Measurements from ENCODE around the gene MTMR6. TPM values are rescaled to one million over a fixed set of nuclear protein-coding genes. Genes with fewer than 3 reads are reported as not detected.

MTMR6 gene
- polyA plus RNA-seq, 1 experiment: 25.7 TPM

GRCh38 chr13:25242956-25243355 is 44.3 kb downstream of the MTMR6 start:
- no peak for TF ChIP-seq CTCF (IDR thresholded peaks at IDR 0.05; ENCODE audit: low read depth, low read length)
- ChIA-PET POLR2A (no interaction called here), CTCF (no interaction called here)
- DNase-seq (ENCODE audit: low read depth, low spot score): no peak
- H3K27me3 ChIP-seq (ENCODE audit: control insufficient read depth, insufficient read depth, low read length): no peaks in the 10 kb centered on the region
- H3K4me3 ChIP-seq (ENCODE audit: low read depth, low read length): no peak overlapping the region
- no peak overlapping the region for H3K27ac ChIP-seq (ENCODE audit: low read depth, low read length)
- H3K9me3 ChIP-seq (ENCODE audit: control insufficient read depth, insufficient read depth, low read length): no peaks in the 10 kb centered on the region

- Histone ChIP-seq H3K9me3 (ENCODE audit: control insufficient read depth, insufficient read depth, low read length) (no peaks in the 10 kb centered on the region), H3K27me3 (ENCODE audit: control insufficient read depth, insufficient read depth, low read length) (no peaks in the 10 kb centered on the region), H3K4me3 (ENCODE audit: low read depth, low read length) (no peak overlapping the region), H3K27ac (ENCODE audit: low read depth, low read length) (no peak overlapping the region)
- no peak for DNase-seq (ENCODE audit: low read depth, low spot score)
- ChIA-PET CTCF (no interaction called here), POLR2A (no interaction called here)
- TF ChIP-seq CTCF (IDR thresholded peaks at IDR 0.05; ENCODE audit: low read depth, low read length): no peak
Observed at GRCh38 chr13:25241007-25241406, 46.3 kb downstream of the MTMR6 start.

GRCh38 chr13:25237083-25237482 is 50.2 kb downstream of the MTMR6 start:
- ChIA-PET CTCF (interaction anchor here (0.9 to 1.5 kb wide), 3 partner anchors 14 to 51 kb away, joined by 3 to 4 read pairs (median 4); no protein-coding TSS in a partner anchor), POLR2A (no interaction called here)
- Histone ChIP-seq H3K27ac (ENCODE audit: low read depth, low read length) (no peak overlapping the region), H3K9me3 (ENCODE audit: control insufficient read depth, insufficient read depth, low read length) (no peaks in the 10 kb centered on the region), H3K4me3 (ENCODE audit: low read depth, low read length) (no peak overlapping the region), H3K27me3 (ENCODE audit: control insufficient read depth, insufficient read depth, low read length) (no peaks in the 10 kb centered on the region)
- no peak for TF ChIP-seq CTCF (IDR thresholded peaks at IDR 0.05; ENCODE audit: low read depth, low read length)
- DNase-seq (ENCODE audit: low read depth, low spot score): no peak

GRCh38 chr13:25233861-25234260 is 53.4 kb downstream of the MTMR6 start:
- Histone ChIP-seq H3K9me3 (ENCODE audit: control insufficient read depth, insufficient read depth, low read length) (no peaks in the 10 kb centered on the region), H3K27me3 (ENCODE audit: control insufficient read depth, insufficient read depth, low read length) (peaks cover 5% of the 10 kb centered on the region), H3K27ac (ENCODE audit: low read depth, low read length) (no peak overlapping the region), H3K4me3 (ENCODE audit: low read depth, low read length) (no peak overlapping the region)
- ChIA-PET CTCF (interaction anchor here (0.6 to 3.7 kb wide), 10 partner anchors 13 to 157 kb away, joined by 3 to 28 read pairs (median 3); no protein-coding TSS in a partner anchor), POLR2A (no interaction called here)
- no peak for DNase-seq (ENCODE audit: low read depth, low spot score)
- no peak for TF ChIP-seq CTCF (IDR thresholded peaks at IDR 0.05; ENCODE audit: low read depth, low read length)

GRCh38 chr13:25232937-25233515 is 54.3 kb downstream of the MTMR6 start:
- H3K9me3 ChIP-seq (ENCODE audit: control insufficient read depth, insufficient read depth, low read length): no peaks in the 10 kb centered on the region
- ChIA-PET POLR2A (no interaction called here), CTCF (interaction anchor here (0.6 to 3.7 kb wide), 9 partner anchors 13 to 157 kb away, joined by 3 to 28 read pairs (median 3); no protein-coding TSS in a partner anchor)
- H3K4me3 ChIP-seq (ENCODE audit: low read depth, low read length): no peak overlapping the region
- DNase-seq (ENCODE audit: low read depth, low spot score): no peak
- no peak overlapping the region for H3K27ac ChIP-seq (ENCODE audit: low read depth, low read length)
- peaks cover 5% of the 10 kb centered on the region for H3K27me3 ChIP-seq (ENCODE audit: control insufficient read depth, insufficient read depth, low read length)
- TF ChIP-seq CTCF (IDR thresholded peaks at IDR 0.05; ENCODE audit: low read depth, low read length): peak; percentile 50
